ENCODE results near the gene ZNF425. TPM values are rescaled to one million over a fixed set of nuclear protein-coding genes. Genes with fewer than 3 reads are reported as not detected.

The ZNF425 gene
- total RNA-seq, 5 donors from 2014 or later (not counting 1 experiment from before 2014, with no cell fraction given), result 0.28 to 2.7 (median 1.9) TPM

DNA sequence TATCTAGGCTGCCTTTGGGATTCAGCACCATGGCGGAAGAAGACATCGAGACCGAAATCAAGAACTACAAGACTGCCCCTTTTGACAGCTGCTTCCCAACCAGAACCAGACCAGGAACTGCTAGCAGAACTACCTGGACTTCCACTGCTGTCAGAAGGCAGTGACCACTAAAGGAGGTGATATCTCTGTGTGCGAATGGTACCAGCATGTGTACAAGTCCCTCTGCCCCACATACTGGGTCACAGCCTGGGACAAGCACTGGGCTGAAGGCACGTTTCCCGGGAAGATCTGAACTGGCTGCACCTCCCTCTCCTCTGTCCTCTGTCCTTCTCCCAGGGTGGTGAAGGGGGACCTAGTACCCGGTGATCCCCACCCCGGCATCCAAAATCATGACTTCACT lies 72.2 kb downstream of the ZNF425 start:
- WGBS (ENCODE audit: insufficient coverage), result 96% methylated on average over 6 of the region's 8 CpGs
- ATAC-seq (replicated peaks in 1 of 4), result no peak

GRCh38 chr7:149053384-149053783 lies 72.7 kb downstream of the ZNF425 start:
- ChIA-PET CTCF (interaction anchor here in 1 of 2 donors (0.6 kb wide), 1 partner anchor 1905 kb away, joined by 4 read pairs; no protein-coding TSS in a partner anchor), POLR2A (no interaction called here)
- DNase-seq, result no peak
- H3K27ac ChIP-seq (ENCODE audit: low read length), result no peak overlapping the region
- H3K4me1 ChIP-seq (ENCODE audit: control insufficient read depth in 1 of 2, extremely low read depth in 1 of 2, insufficient read depth in 2 of 2, low read length in 2 of 2), result no peaks in the 10 kb centered on the region
- H3K36me3 Mint-ChIP-seq, result no peaks in the 10 kb centered on the region
- peaks cover 0 to 4% of the 10 kb centered on the region in 2 experiments for H3K27me3 ChIP-seq (replicated peaks in 1 of 2; ENCODE audit: control insufficient read depth in 2 of 2, extremely low read depth in 1 of 2, insufficient read depth in 2 of 2, low read length in 1 of 2)
- H3K9me3 ChIP-seq, result no peaks in the 10 kb centered on the region
- WGBS (ENCODE audit: insufficient coverage), result no CpG with 5 or more reads among the region's 1 CpG
- peaks cover 0 to 4% of the 10 kb centered on the region in 2 donors for H3K27me3 Mint-ChIP-seq
- no peak overlapping the region for H3K4me3 ChIP-seq (ENCODE audit: control insufficient read depth in 1 of 2, extremely low read depth in 1 of 2, low read length in 1 of 2)
- no peak for ATAC-seq (replicated peaks in 1 of 4)
- H3K27ac Mint-ChIP-seq, result no peak overlapping the region
- H3K4me3 Mint-ChIP-seq, result no peak overlapping the region
- no peaks in the 10 kb centered on the region for H3K9me3 Mint-ChIP-seq
- H3K36me3 ChIP-seq (ENCODE audit: control insufficient read depth in 2 of 2, extremely low read depth in 1 of 2, insufficient read depth in 1 of 2, low read length in 1 of 2), result no peaks in the 10 kb centered on the region
- no peaks in the 10 kb centered on the region for H3K4me1 Mint-ChIP-seq

More for the DNA sequence above, 72.2 kb downstream of the ZNF425 start:
- no peaks in the 10 kb centered on the region for H3K36me3 Mint-ChIP-seq
- peaks cover 0 to 4% of the 10 kb centered on the region in 2 donors for H3K27me3 Mint-ChIP-seq
- peaks cover 0 to 4% of the 10 kb centered on the region in 2 experiments for H3K27me3 ChIP-seq (replicated peaks in 1 of 2; ENCODE audit: control insufficient read depth in 2 of 2, extremely low read depth in 1 of 2, insufficient read depth in 2 of 2, low read length in 1 of 2)
- POLR2A ChIA-PET, result no interaction called here
- no peaks in the 10 kb centered on the region for H3K9me3 Mint-ChIP-seq
- no peak for DNase-seq
- no peak overlapping the region for H3K4me3 ChIP-seq (ENCODE audit: control insufficient read depth in 1 of 2, extremely low read depth in 1 of 2, low read length in 1 of 2)
- H3K27ac Mint-ChIP-seq, result no peak overlapping the region
- CTCF ChIA-PET, result no interaction called here
- no peaks in the 10 kb centered on the region for H3K9me3 ChIP-seq
- H3K4me1 Mint-ChIP-seq, result no peaks in the 10 kb centered on the region
- no peaks in the 10 kb centered on the region for H3K4me1 ChIP-seq (ENCODE audit: control insufficient read depth in 1 of 2, extremely low read depth in 1 of 2, insufficient read depth in 2 of 2, low read length in 2 of 2)
- H3K36me3 ChIP-seq (ENCODE audit: control insufficient read depth in 2 of 2, extremely low read depth in 1 of 2, insufficient read depth in 1 of 2, low read length in 1 of 2), result no peaks in the 10 kb centered on the region
- H3K27ac ChIP-seq (ENCODE audit: low read length), result no peak overlapping the region
- H3K4me3 Mint-ChIP-seq, result no peak overlapping the region

Other genes starting within 250 kb of the ZNF425 start
- gene EZH2, start 242.0 kb downstream of the ZNF425 start, total RNA-seq, result 10 to 100 TPM in 3 of 5 donors, 1 to 10 TPM in 2; 8.1 to 24.0 (median 11.2) TPM
- 10 to 100 TPM; 40.3 to 75.3 (median 68.4) TPM for gene PDIA4, start 97.8 kb downstream of the ZNF425 start, total RNA-seq
- gene ZNF786, start 35.6 kb downstream of the ZNF425 start, total RNA-seq, result 10 to 100 TPM in 3 of 5 donors, 1 to 10 TPM in 2; 6.2 to 21.1 (median 18.8) TPM
- gene ZNF398, start 21.1 kb upstream of the ZNF425 start, total RNA-seq, result 10 to 100 TPM; 15.1 to 31.0 (median 28.4) TPM
- gene ZNF282, start 69.2 kb upstream of the ZNF425 start, total RNA-seq, result 10 to 100 TPM; 14.8 to 29.1 (median 22.4) TPM
- 10 to 100 TPM; 14.1 to 21.7 (median 19.6) TPM for gene ZNF212, start 113.3 kb upstream of the ZNF425 start, total RNA-seq
- 10 to 100 TPM; 31.1 to 49.4 (median 46.6) TPM for gene ZNF783, start 135.9 kb upstream of the ZNF425 start, total RNA-seq